Neural cell (in vitro differentiated cells): ENCODE data around the gene OXCT1. TPM values are rescaled to one million over a fixed set of nuclear protein-coding genes. Genes with fewer than 3 reads are reported as not detected.

ENCODE experiments used
- H2AFZ ChIP-seq: fragments of 200-600, 300-800 bp; sonication (generic), shearing (Covaris generic); 2 replicates; pipeline ENCODE4 v1.6.0; 2014; ENCODE audit warnings: low read depth, mild to moderate bottlenecking, antibody characterized with exemption, low read length, moderate library complexity
- H3F3A ChIP-seq: fragments of 200-600 bp; shearing (Covaris generic); 2 replicates; pipeline ENCODE4 v1.6.1; 2016; ENCODE audit warnings: mild to moderate bottlenecking, moderate library complexity, mixed read lengths, antibody characterized with exemption, low read length; ENCODE audit not compliant: insufficient read depth, poor library complexity, severe bottlenecking
- H3K27ac ChIP-seq: fragments of 200-600, 300-800 bp; sonication (generic), shearing (Covaris generic); 2 replicates; pipeline ENCODE4 v1.5.1; 2014; ENCODE audit warnings: mild to moderate bottlenecking, low read length, moderate library complexity
- H3K27me3 ChIP-seq: fragments of 300-800, 200-600 bp; sonication (generic), shearing (Covaris generic); 2 replicates; pipeline ENCODE4 v1.6.0; 2014; ENCODE audit warnings: mild to moderate bottlenecking, low read depth, low read length, moderate library complexity; ENCODE audit not compliant: insufficient read depth
- H3K36me3 ChIP-seq: fragments of 300-800, 200-600 bp; sonication (generic), shearing (Covaris generic); 2 replicates; pipeline ENCODE4 v1.5.1; 2014; ENCODE audit warnings: mild to moderate bottlenecking, antibody characterized with exemption, low read length, moderate library complexity; ENCODE audit not compliant: insufficient read depth
- H3K4me2 ChIP-seq: fragments of 300-800, 200-600 bp; sonication (generic), shearing (Covaris generic); 2 replicates; pipeline ENCODE4 v1.6.0; 2014; ENCODE audit warnings: mild to moderate bottlenecking, low read length
- H3K4me3 ChIP-seq: fragments of 300-800, 200-600 bp; sonication (generic), shearing (Covaris generic); 2 replicates; pipeline ENCODE4 v1.5.1; 2014; ENCODE audit warnings: mild to moderate bottlenecking, low read length, moderate library complexity
- H3K79me2 ChIP-seq: fragments of 200-600 bp; shearing (Covaris generic); replicated peaks from 2 replicates; pipeline ENCODE4 v1.6.0; 2014; ENCODE audit warnings: mild to moderate bottlenecking, low read length, moderate library complexity; ENCODE audit not compliant: insufficient read depth
- H3K9ac ChIP-seq: fragments of 300-800, 200-600 bp; sonication (generic), shearing (Covaris generic); 2 replicates; pipeline ENCODE4 v1.6.1; 2016; ENCODE audit warnings: mild to moderate bottlenecking, low read length, mixed read lengths
- H3K9me2 ChIP-seq: fragments of 200-600 bp; shearing (Covaris generic); 2 replicates; pipeline ENCODE4 v1.6.1; 2016; ENCODE audit warnings: mild to moderate bottlenecking, low read length, mixed read lengths; ENCODE audit not compliant: insufficient read depth
- H3K9me3 ChIP-seq: fragments of 200-600, 300-800 bp; sonication (generic), shearing (Covaris generic); 2 replicates; pipeline ENCODE4 v1.6.1; 2016; ENCODE audit warnings: mild to moderate bottlenecking, mixed run types, low read length, moderate library complexity, mixed read lengths
- H4K20me1 ChIP-seq: fragments of 200-600 bp; shearing (Covaris generic); 2 replicates; pipeline ENCODE4 v1.6.1; 2016; ENCODE audit warnings: mild to moderate bottlenecking, mixed run types; ENCODE audit not compliant: insufficient read depth
- CTCF ChIP-seq: fragments of 450-650 bp; IDR thresholded peaks from 2 replicates; pipeline ENCODE4 v1.5.1; 2014; ENCODE audit warnings: antibody characterized with exemption, mild to moderate bottlenecking, moderate library complexity; ENCODE audit not compliant: poor library complexity, severe bottlenecking
- EP300 ChIP-seq: fragments of 450-650 bp; conservative IDR thresholded peaks from 2 replicates; pipeline ENCODE4 v1.6.1; 2014; ENCODE audit warnings: antibody characterized with exemption, mild to moderate bottlenecking, moderate library complexity; ENCODE audit not compliant: poor library complexity, severe bottlenecking
- EZH2 ChIP-seq: fragments of 200-600, 300-800 bp; shearing (Covaris generic), sonication (generic); IDR thresholded peaks from 2 replicates; pipeline ENCODE4 v1.6.1; 2014; ENCODE audit warnings: antibody characterized with exemption, low read length, borderline replicate concordance, mild to moderate bottlenecking; ENCODE audit not compliant: insufficient read depth, poor library complexity, severe bottlenecking
- MXI1 ChIP-seq: fragments of 450-650 bp; conservative IDR thresholded peaks from 2 replicates; pipeline ENCODE4 v1.6.1; 2014; ENCODE audit warnings: antibody characterized with exemption, mild to moderate bottlenecking; ENCODE audit not compliant: poor library complexity, severe bottlenecking
- POLR2AphosphoS5 ChIP-seq: IDR thresholded peaks from 2 replicates; pipeline ENCODE4 v1.6.1; 2012
- RAD21 ChIP-seq: fragments of 450-650 bp; conservative IDR thresholded peaks from 2 replicates; pipeline ENCODE4 v1.6.1; 2014; ENCODE audit warnings: antibody characterized with exemption, mild to moderate bottlenecking, moderate library complexity
- REST ChIP-seq: IDR thresholded peaks from 2 replicates; pipeline ENCODE4 v1.6.1; 2012; ENCODE audit warnings: borderline replicate concordance
- SMC3 ChIP-seq: fragments of 450-650 bp; conservative IDR thresholded peaks from 2 replicates; pipeline ENCODE4 v1.6.1; 2014; ENCODE audit warnings: antibody characterized with exemption, mild to moderate bottlenecking, moderate library complexity; ENCODE audit not compliant: poor library complexity
- TAF1 ChIP-seq: IDR thresholded peaks from 2 replicates; pipeline ENCODE4 v1.6.1; 2012; ENCODE audit warnings: low read depth
- polyA plus RNA-seq: library from polyadenylated mRNA; depleted of rRNA; stranded (reverse); fragments of >200 nt; gene quantifications from 2 replicates; pipeline ENCODE4 v1.2.3, GENCODE V29; 2014

Gene OXCT1
- polyA plus RNA-seq, 1 donor from 2014 or later: 90.5 TPM

- Histone ChIP-seq H3K36me3 (no peaks in the 10 kb centered on the region), H4K20me1 (no peaks in the 10 kb centered on the region), H3K9me2 (no peaks in the 10 kb centered on the region), H2AFZ (no peak overlapping the region), H3K9ac (no peak overlapping the region), H3K9me3 (no peaks in the 10 kb centered on the region), H3K4me3 (no peak overlapping the region), H3F3A (no peaks in the 10 kb centered on the region), H3K27me3 (no peaks in the 10 kb centered on the region), H3K79me2 (no peaks in the 10 kb centered on the region), H3K4me2 (no peak overlapping the region), H3K27ac (no peak overlapping the region)
- no peak for TF ChIP-seq EP300
- TF ChIP-seq MXI1: no peak
- no peak for TF ChIP-seq RAD21
- no peak for TF ChIP-seq CTCF
- no peak for TF ChIP-seq SMC3
- TF ChIP-seq EZH2: no peak
- TF ChIP-seq TAF1: no peak
- no peak for TF ChIP-seq POLR2AphosphoS5
- no peak for TF ChIP-seq REST
These were observed 107.1 kb downstream of the OXCT1 start for GRCh38 chr5:41763081-41763480.

- Histone ChIP-seq H3K9me2 (no peaks in the 10 kb centered on the region), H4K20me1 (no peaks in the 10 kb centered on the region), H3K4me3 (no peak overlapping the region), H3K27ac (no peak overlapping the region), H3F3A (no peaks in the 10 kb centered on the region), H3K27me3 (no peaks in the 10 kb centered on the region), H3K36me3 (no peaks in the 10 kb centered on the region), H3K79me2 (no peaks in the 10 kb centered on the region), H3K9me3 (no peaks in the 10 kb centered on the region), H3K9ac (no peak overlapping the region), H3K4me2 (no peak overlapping the region), H2AFZ (no peak overlapping the region)
- TF ChIP-seq MXI1: no peak
- TF ChIP-seq EZH2: no peak
- TF ChIP-seq CTCF: no peak
- no peak for TF ChIP-seq EP300
- no peak for TF ChIP-seq TAF1
- TF ChIP-seq SMC3: no peak
- no peak for TF ChIP-seq RAD21
- no peak for TF ChIP-seq REST
- no peak for TF ChIP-seq POLR2AphosphoS5
These were observed 107.8 kb downstream of the OXCT1 start for GRCh38 chr5:41762426-41762825.
